ENCODE measurements around the gene CDH23. TPM values are rescaled to one million over a fixed set of nuclear protein-coding genes. Genes with fewer than 3 reads are reported as not detected.

CDH23 gene
- polyA plus RNA-seq, 1 experiment, result 0.01 TPM

- no peak for TF ChIP-seq CTCF (IDR thresholded peaks at IDR 0.05; ENCODE audit: low read depth, low read length)
- Histone ChIP-seq H3K4me3 (ENCODE audit: low read depth, low read length) (no peak overlapping the region), H3K27me3 (ENCODE audit: control insufficient read depth, insufficient read depth, low read length) (peaks cover 23% of the 10 kb centered on the region), H3K9me3 (ENCODE audit: control insufficient read depth, insufficient read depth, low read length) (no peaks in the 10 kb centered on the region; the same call in 1 of the 2 replicates), H3K27ac (ENCODE audit: low read depth, low read length) (no peak overlapping the region)
- POLR2A ChIA-PET, result no interaction called here
- no peak for DNase-seq (ENCODE audit: low read depth, low spot score)
- CTCF ChIA-PET, result no interaction called here
Observed at GRCh38 chr10:71435571-71436267, 39.0 kb downstream of the CDH23 start.

DNA sequence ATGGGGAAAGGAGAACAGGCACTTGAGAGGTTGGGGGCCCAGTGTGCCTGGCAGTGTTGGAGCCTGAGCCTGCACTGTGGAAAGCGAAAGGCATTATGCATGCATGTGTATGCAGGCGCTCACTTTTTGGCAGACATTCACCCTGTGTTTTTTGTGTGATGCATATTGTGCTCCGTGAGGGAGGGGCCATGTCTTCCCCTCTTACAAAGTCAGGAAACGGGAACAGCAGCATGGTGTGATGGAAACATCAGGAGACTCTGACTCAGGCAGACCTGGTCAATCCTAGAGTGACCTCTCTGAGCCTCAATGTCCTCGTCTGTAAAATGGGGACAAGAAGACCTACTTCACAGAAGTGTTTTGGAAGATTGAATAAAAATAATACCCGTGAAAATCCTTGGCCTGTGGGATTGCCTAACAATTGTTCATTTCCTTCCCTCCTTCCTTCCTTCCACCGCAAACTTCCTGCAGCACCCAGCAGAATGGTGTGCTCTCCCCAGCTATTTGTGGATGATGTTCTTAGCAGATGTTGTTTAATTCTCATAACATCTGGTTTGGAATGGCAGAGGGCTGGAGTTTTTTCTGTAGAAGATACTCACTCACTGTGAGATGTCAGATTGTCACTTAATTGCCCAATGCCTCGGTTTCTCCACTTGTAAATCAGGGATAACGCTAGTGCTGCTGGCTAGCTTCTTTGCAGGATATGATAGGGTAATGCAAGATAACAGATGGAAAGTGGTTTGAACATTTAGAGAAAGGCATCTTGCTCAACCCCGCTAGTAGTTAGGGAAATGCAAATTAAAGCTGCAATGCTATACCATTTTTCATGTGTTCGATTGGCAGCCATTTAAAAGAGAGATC lies 39.8 kb downstream of the CDH23 start:
- no peaks in the 10 kb centered on the region; the same call in 1 of the 2 replicates for H3K9me3 ChIP-seq (ENCODE audit: control insufficient read depth, insufficient read depth, low read length)
- DNase-seq (ENCODE audit: low read depth, low spot score), result no peak
- H3K27me3 ChIP-seq (ENCODE audit: control insufficient read depth, insufficient read depth, low read length), result peaks cover 23% of the 10 kb centered on the region
- no peak overlapping the region for H3K4me3 ChIP-seq (ENCODE audit: low read depth, low read length)
- CTCF ChIA-PET, result no interaction called here
- POLR2A ChIA-PET, result no interaction called here
- no peak overlapping the region for H3K27ac ChIP-seq (ENCODE audit: low read depth, low read length)
- TF ChIP-seq CTCF (IDR thresholded peaks at IDR 0.05; ENCODE audit: low read depth, low read length), result no peak

DNA sequence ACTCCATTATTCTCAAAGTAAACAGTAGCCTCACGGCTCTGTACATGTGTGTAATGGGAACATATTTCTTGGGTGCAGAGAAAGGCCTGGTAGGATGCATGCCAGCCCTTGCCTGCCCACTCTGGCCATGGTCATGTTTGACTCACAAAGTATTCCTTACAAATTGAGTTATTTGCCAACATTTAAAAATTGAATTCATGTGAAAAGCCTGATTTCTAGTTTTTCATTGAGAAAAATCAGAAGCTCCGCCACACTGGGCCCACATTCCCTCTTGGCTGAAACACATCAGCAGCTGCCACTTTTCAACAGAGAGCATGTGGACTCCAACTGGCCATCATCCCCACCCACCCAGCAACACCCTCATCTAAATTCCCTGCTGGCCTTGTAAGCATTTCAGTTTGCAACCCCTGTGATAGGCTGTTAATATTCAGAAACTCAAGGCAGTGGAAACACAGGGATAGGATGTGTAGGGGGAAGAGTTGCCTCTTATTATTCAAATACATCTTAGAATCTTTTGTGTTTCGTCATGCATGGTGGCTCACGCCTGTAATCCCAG lies 40.9 kb downstream of the CDH23 start:
- Histone ChIP-seq H3K27ac (ENCODE audit: low read depth, low read length) (no peak overlapping the region), H3K4me3 (ENCODE audit: low read depth, low read length) (no peak overlapping the region), H3K9me3 (ENCODE audit: control insufficient read depth, insufficient read depth, low read length) (no peaks in the 10 kb centered on the region; the same call in 1 of the 2 replicates), H3K27me3 (ENCODE audit: control insufficient read depth, insufficient read depth, low read length) (peaks cover 21% of the 10 kb centered on the region)
- CTCF ChIA-PET, result no interaction called here
- POLR2A ChIA-PET, result no interaction called here
- DNase-seq (ENCODE audit: low read depth, low spot score), result no peak
- no peak for TF ChIP-seq CTCF (IDR thresholded peaks at IDR 0.05; ENCODE audit: low read depth, low read length)

DNA sequence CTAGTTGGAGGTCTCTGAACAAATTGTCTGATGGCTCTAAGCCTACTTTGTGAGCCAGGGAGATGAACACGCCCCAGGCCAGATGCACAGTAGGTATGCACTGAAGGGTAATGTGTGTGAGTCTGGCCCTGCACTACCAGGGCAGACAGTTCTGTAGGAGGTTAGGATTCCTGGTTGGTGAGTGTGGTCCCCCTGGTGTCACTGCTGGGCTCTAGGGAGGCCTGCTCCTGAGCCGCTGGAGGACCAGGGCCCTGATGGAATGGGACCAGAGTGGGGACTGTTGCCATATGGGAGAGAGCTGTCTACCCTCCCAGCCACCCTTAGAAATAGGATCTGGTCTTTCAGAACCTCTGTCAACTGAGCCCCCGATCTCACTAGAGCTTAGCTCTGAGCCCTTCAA lies 42.0 kb downstream of the CDH23 start:
- ChIA-PET POLR2A (no interaction called here), CTCF (no interaction called here)
- Histone ChIP-seq H3K4me3 (ENCODE audit: low read depth, low read length) (no peak overlapping the region), H3K27ac (ENCODE audit: low read depth, low read length) (no peak overlapping the region), H3K27me3 (ENCODE audit: control insufficient read depth, insufficient read depth, low read length) (peaks cover 26% of the 10 kb centered on the region), H3K9me3 (ENCODE audit: control insufficient read depth, insufficient read depth, low read length) (no peaks in the 10 kb centered on the region; the same call in 1 of the 2 replicates)
- TF ChIP-seq CTCF (IDR thresholded peaks at IDR 0.05; ENCODE audit: low read depth, low read length), result no peak
- DNase-seq (ENCODE audit: low read depth, low spot score), result no peak
